Neural cell (in vitro differentiated cells): Measurements from ENCODE around the gene HELZ.

Source experiments
- CTCF ChIP-seq: fragments of 450-650 bp; IDR thresholded peaks from 2 replicates; pipeline ENCODE4 v1.5.1; 2014; ENCODE audit warnings: antibody characterized with exemption, mild to moderate bottlenecking, moderate library complexity; ENCODE audit not compliant: poor library complexity, severe bottlenecking
- EZH2 ChIP-seq: fragments of 200-600, 300-800 bp; shearing (Covaris generic), sonication (generic); IDR thresholded peaks from 2 replicates; pipeline ENCODE4 v1.6.1; 2014; ENCODE audit warnings: antibody characterized with exemption, low read length, borderline replicate concordance, mild to moderate bottlenecking; ENCODE audit not compliant: insufficient read depth, poor library complexity, severe bottlenecking
- POLR2AphosphoS5 ChIP-seq: IDR thresholded peaks from 2 replicates; pipeline ENCODE4 v1.6.1; 2012
- RAD21 ChIP-seq: fragments of 450-650 bp; conservative IDR thresholded peaks from 2 replicates; pipeline ENCODE4 v1.6.1; 2014; ENCODE audit warnings: antibody characterized with exemption, mild to moderate bottlenecking, moderate library complexity
- REST ChIP-seq: IDR thresholded peaks from 2 replicates; pipeline ENCODE4 v1.6.1; 2012; ENCODE audit warnings: borderline replicate concordance
- SMC3 ChIP-seq: fragments of 450-650 bp; conservative IDR thresholded peaks from 2 replicates; pipeline ENCODE4 v1.6.1; 2014; ENCODE audit warnings: antibody characterized with exemption, mild to moderate bottlenecking, moderate library complexity; ENCODE audit not compliant: poor library complexity

GRCh38 chr17:67225316-67225715, 19.7 kb downstream of the HELZ start:
- TF ChIP-seq REST: no peak
- TF ChIP-seq POLR2AphosphoS5: no peak
- TF ChIP-seq CTCF: no peak
- TF ChIP-seq EZH2: no peak
- no peak for TF ChIP-seq RAD21
- no peak for TF ChIP-seq SMC3
